Kidney tubule cell (primary cell): ENCODE data around the gene TMEM145.

Source experiments
- DNase-seq: peaks from one replicate; pipeline ENCODE4 v3.0.0-alpha.2; 2018; ENCODE audit warnings: low spot score

Gene TMEM145

GRCh38 chr19:42277821-42278451, 35.2 kb upstream of the TMEM145 start:
- DNase-seq = no peak

DNA sequence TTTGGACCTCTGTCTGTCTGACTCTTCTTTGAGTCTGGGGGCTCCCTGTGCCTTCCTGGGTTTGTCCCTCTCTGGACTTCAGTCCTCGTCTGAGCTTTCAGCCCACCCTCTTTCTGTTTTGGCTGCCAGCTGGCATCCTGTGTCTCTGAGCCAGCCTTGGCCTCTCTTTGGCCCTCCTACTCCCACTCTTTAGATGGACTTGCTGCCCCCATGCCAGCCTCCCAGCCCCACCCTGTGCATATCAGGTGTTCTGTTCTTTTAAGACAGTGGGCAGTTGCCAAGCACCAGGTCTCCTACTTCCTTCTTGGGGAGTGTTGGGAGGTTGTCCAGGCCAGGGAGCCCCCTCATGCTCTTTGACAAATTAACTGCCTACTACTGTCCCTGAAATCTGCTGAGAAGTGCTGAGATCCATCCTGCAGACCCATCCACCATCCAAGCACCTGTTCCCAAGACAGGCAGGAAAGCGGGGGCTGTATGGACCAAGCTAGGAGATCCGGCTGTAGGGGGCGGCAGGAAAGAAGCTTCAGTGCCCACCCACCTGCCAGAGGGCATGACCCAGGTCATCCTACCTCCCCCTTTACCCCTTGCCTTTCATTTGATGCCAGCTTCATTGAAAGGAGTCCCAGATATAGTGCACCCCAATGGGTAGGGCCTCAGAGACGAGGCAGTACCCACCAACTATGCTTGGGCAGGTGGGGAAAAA, 34.5 kb upstream of the TMEM145 start:
- no peak for DNase-seq

GRCh38 chr19:42279155-42279901, 33.8 kb upstream of the TMEM145 start:
- DNase-seq = no peak

DNA sequence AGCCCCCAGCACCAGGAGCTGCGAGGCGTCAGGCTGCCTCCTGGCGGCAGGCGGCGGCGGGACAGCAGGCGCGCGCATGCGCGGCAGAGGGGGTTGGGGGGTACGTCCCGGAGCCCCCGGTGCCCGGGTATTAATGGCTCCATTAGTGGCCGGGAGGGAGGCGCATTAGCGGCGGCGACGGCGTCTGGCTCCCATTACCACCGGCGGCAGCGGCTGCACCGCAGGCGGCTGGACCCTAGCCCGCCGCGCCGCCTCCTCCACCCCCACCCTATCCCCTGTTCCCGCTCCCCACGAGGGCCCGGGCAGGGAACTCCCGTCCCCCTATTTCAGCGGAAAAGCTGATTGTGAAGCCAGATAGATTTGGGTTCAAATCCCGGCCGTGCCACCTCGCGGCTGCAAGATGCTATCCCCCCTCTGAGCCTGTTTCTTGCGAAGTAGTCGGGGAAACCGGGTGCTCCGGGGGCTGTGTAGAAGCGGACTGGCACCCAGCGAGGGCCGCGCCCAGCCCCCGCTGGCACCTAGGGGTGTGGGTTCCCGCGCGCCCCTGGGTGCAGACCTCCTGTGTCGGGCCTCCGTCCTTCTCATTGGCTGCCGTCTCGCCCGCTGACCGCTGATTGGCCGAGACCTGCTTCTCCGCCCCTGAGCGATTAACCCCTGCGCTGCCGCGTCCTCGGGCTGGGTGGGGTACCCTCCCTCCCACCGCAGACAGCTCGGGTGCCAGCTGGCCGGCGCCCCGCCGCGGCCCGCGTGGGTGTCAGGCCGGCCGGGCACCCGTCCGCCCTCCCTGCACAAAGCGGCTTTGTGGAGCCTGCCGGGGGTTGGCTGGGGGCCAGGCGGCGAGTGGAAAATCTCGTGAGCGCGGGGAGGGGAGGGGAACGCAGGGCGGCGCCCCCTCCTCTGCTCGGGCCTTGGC, 33.0 kb upstream of the TMEM145 start:
- DNase-seq = peak; percentile 84

GRCh38 chr19:42280815-42281145, 32.3 kb upstream of the TMEM145 start:
- DNase-seq = no peak

DNA sequence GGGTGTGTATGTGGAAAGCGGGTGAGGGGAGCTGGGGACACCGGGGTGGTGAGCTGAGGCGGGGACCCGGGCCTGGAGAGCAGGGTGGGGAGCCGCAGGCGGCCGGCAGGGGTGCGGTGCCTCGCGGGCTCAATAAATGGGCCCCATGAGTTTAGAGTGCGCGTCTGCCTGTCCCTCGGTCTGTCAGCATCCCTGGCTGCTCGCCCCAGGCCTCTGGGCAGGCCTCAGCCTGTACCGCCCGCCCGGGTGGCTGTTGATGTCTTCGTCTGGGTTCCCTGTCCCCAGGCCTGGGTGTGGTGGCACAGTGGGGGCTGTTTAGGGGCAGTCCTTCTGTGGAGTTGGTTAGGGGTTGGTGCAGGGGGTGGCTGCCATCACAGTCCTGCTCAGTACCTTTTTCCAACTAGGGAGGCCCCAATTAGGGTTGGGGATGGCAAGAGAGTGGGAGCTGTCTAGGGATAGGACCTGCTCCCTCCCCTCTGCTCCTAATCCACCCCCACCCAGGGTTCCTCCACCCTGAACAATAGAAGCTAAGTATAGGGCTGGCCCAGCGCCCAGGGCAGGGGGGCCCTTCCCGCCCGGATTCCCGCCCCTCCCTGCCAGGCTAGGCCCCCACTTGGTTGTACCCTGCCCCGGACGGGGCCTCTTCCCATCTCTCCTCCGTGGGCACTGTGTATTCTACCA, 31.8 kb upstream of the TMEM145 start:
- DNase-seq = no peak

GRCh38 chr19:42281827-42282762, 31.0 kb upstream of the TMEM145 start:
- no peak for DNase-seq

DNA sequence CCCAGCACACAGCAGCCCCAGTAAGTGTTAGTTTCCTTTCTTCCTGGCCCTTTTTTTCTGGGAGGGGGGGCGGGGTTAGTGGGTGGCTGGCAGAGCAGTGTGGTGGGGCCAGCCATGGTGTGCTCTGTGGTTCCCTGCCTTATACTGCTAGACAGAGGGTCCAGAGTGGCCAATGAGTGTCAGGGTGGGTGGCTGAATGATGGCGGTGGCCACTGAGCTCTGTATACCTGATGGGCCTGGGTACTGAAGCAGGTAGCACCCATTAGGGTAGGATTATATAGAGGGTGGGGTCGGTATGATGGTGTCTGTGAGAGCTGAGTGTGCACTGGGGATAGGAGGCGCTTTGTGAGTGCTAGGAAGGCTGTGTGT, 30.3 kb upstream of the TMEM145 start:
- no peak for DNase-seq

DNA sequence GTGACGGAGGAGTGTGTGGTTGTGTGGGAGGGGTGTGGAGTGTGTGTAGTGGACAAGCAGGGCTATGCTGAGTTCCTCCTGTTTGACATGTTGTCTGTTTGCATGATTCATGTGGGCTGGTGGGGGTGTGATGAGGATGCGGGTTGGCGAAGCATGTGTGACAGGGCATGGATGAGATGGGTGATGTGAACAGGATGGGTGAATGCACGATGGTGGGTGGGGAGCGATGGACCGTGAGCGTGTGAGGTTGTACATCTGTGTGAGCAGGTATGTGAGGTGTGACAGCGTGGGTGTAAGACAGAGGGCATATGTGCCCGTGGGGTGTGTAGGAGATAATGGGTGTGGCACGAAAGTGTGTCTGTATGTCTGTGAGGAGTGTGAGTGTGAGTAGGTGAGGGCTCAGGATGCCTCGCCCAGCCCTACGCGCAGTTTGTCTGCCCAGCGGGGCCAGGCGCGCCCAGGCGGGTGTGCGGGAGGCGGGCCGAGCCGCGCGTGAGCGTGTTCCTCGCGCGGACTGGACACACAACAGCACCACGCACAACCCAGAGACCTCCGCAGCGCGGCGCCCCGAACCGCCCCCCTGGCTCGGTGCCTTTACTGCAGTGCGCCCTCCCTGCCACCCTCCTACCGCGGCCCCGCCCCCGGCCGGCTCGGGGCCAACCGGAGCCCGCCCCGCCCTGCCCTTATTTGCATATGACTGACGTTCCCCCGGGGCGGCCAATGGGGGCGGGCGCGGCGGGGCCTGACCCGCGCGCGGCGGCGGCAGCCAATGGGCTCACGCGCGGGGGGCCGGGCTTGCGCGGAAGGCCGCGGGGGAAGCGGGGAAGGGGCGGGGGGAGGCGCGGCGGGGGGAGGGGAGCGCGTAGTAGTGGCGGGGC, 29.7 kb upstream of the TMEM145 start:
- peak; percentile 96 for DNase-seq

- peak; percentile 84 for DNase-seq
These were observed 29.0 kb upstream of the TMEM145 start for GRCh38 chr19:42284066-42284501.

GRCh38 chr19:42284591-42285341, 28.3 kb upstream of the TMEM145 start:
- no peak for DNase-seq

GRCh38 chr19:42285541-42285941, 27.6 kb upstream of the TMEM145 start:
- no peak for DNase-seq

- DNase-seq = no peak
These were observed 27.1 kb upstream of the TMEM145 start for GRCh38 chr19:42285988-42286348.

DNA sequence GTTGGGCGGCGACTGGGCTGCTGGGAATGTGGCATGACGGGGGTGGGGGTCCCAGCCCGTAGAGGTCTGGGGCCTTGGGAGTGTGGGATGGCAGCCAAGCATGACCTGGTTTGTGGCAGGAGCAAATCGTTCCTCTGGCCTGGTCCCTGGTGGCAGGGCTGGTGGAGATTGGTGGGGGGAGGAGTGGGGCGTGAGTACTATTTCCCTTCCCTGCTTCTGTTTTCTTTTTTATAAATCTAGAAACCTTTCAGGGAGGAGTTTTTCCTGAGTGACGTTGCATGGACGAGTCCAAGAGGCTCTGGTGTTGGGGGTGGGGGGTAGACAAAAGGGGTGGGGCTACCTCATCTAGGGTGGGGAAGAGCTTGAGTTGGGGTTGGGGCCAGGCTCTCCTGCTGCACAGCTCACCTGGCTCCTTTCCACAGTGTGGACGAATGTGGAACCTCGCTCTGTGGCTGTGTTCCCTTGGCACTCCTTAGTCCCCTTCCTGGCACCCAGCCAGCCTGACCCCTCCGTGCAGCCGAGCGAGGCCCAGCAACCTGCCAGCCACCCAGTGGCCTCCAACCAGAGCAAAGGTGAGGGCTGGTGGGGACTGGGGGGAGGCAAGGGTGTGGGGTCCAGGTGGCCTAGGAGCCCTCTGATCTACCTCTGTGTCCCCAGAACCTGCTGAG, 26.6 kb upstream of the TMEM145 start:
- peak; percentile 39 for DNase-seq

DNA sequence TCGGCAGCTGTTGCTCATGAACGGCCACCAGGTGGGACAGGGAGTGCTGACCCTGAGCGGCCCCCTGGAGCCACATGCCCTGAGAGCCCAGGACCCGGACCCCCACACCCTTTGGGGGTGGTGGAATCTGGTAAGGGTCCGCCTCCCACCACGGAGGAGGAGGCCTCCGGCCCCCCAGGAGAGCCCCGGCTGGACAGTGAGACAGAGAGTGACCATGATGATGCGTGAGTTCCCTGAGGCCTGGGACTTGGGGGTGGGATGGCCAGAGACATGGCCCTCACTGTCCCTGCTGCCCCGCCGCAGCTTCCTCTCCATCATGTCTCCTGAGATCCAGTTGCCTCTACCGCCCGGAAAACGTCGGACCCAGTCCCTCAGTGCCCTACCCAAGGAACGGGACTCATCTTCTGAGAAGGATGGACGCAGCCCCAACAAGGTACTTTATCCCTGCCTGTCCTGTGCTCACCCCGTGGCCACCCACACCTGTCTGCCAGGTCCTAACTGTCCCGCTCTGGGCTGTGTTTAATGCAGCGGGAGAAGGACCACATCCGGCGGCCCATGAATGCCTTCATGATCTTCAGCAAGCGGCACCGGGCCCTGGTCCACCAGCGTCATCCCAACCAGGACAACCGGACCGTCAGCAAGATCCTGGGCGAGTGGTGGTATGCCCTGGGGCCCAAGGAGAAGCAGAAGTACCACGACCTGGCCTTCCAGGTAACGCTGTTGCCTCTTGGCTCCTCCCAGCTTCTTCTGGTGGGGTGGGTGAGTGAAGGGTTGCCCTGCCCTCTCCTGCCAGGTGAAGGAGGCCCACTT, 25.9 kb upstream of the TMEM145 start:
- DNase-seq = no peak

- no peak for DNase-seq
These were observed 25.3 kb upstream of the TMEM145 start for GRCh38 chr19:42287827-42288107.

- no peak for DNase-seq
These were observed 24.7 kb upstream of the TMEM145 start for GRCh38 chr19:42288387-42288786.
